ENCODE measurements around the gene TNNC2. TPM values are rescaled to one million over a fixed set of nuclear protein-coding genes. Genes with fewer than 3 reads are reported as not detected.
"Not testable (repeated sequence)": the region's sequence is repeated elsewhere in the genome, so short reads cannot be mapped to it uniquely, and the experiment has no call there.

The TNNC2 gene
- polyA plus RNA-seq, 3 donors = 0.71 to 1.2 (median 1.0) TPM

DNA sequence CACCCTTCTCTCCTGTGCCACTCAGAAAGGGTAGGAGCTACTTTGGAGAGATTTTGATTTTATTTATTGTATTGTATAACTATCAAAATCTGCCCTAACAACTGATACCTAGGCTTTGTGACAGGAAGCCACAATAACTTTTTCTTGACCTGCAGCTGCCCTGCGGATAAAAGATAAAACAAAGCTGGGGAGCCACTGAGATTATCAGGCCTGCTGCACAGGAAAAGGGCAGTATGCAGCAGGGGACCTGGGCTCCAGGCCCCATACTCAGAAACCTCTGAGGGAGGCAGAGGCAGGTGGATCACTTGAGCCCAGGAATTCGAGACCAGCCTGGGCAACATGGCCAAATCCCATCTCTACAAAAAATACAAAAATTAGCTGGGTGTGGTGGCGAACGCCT is 5.5 kb upstream of the TNNC2 start:
- Mint-ChIP-seq H3K36me3 (peaks cover 9 to 20% of the 10 kb centered on the region in 2 donors), H3K27me3 (ENCODE audit: low read depth in 3 of 3) (no peaks in the 10 kb centered on the region), H3K4me3 (peak overlapping the region; percentile 80 to 87), H3K9me3 (peaks cover 0 to 1% (median 0%) of the 10 kb centered on the region in 7 donors), H3K4me1 (peaks cover 56% of the 10 kb centered on the region), H3K27ac (peak overlapping the region; percentile 88 to 97 (median 95))
- WGBS (ENCODE audit: insufficient coverage) = 88% methylated on average over 1 of the region's 4 CpGs
- Histone ChIP-seq H3K27ac (ENCODE audit: low read depth in 1 of 2, low read length in 2 of 2) (peak overlapping the region; percentile 82 to 95), H3K27me3 (ENCODE audit: control insufficient read depth in 2 of 2, insufficient read depth in 2 of 2, low read length in 2 of 2) (no peaks in the 10 kb centered on the region), H2AFZ (ENCODE audit: insufficient read depth, low read depth, low read length, poor library complexity, severe bottlenecking) (no peak overlapping the region), H3K9me3 (replicated peaks in 1 of 2; ENCODE audit: control insufficient read depth in 1 of 2, insufficient read depth in 1 of 2, low read length in 2 of 2) (no peaks in the 10 kb centered on the region), H3K79me2 (ENCODE audit: insufficient read depth, low read length) (peaks cover 14% of the 10 kb centered on the region), H3K4me2 (replicated peaks; ENCODE audit: extremely low read depth, low read length, poor library complexity, severe bottlenecking) (peak overlapping the region; percentile 92), H4K20me1 (ENCODE audit: insufficient read depth, low read length) (peaks cover 3% of the 10 kb centered on the region), H3K9ac (ENCODE audit: insufficient read depth, low read length, poor library complexity, severe bottlenecking) (no peak overlapping the region), H3K4me1 (ENCODE audit: control insufficient read depth in 1 of 2, insufficient read depth in 2 of 2, low read length in 2 of 2) (peaks cover 49 to 58% of the 10 kb centered on the region in 2 donors), H3K36me3 (replicated peaks in 1 of 2; ENCODE audit: control insufficient read depth in 1 of 2, insufficient read depth in 2 of 2, low read length in 2 of 2) (peaks cover 0 to 12% of the 10 kb centered on the region in 2 donors), H3K4me3 (replicated peaks in 1 of 3; ENCODE audit: low read depth in 2 of 3, low read length in 3 of 3) (peak overlapping the region in 1 of 3 experiments; percentile 84)
- intact Hi-C loops (cut with micrococcal nuclease) = no loop called here
- DNase-seq = no peak
- TF ChIP-seq, protein P1, sequence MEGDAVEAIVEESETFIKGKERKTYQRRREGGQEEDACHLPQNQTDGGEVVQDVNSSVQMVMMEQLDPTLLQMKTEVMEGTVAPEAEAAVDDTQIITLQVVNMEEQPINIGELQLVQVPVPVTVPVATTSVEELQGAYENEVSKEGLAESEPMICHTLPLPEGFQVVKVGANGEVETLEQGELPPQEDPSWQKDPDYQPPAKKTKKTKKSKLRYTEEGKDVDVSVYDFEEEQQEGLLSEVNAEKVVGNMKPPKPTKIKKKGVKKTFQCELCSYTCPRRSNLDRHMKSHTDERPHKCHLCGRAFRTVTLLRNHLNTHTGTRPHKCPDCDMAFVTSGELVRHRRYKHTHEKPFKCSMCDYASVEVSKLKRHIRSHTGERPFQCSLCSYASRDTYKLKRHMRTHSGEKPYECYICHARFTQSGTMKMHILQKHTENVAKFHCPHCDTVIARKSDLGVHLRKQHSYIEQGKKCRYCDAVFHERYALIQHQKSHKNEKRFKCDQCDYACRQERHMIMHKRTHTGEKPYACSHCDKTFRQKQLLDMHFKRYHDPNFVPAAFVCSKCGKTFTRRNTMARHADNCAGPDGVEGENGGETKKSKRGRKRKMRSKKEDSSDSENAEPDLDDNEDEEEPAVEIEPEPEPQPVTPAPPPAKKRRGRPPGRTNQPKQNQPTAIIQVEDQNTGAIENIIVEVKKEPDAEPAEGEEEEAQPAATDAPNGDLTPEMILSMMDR (IDR thresholded peaks at IDR 0.05) = no peak

DNA sequence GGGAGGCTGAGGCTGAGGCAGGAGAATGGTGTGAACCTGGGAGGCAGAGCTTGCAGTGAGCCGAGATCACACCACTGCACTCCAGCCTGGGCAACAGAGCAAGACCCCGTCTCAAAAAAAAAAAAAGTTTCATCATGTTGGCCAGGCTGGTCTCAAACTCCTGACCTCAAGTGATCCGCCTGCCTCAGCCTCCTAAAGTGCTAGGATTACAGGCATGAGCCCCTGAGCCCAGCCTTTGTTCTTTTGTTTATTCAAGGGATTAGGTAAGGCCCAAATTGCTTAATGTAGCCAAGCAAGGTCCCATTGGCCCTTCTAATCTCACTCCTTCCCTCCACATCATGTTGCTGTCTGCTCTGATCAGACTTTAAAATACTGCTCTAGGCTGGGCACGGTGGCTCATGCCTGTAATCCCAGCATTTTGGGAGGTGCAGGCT is 2.6 kb upstream of the TNNC2 start:
- H3K27me3 ChIP-seq (ENCODE audit: control insufficient read depth in 2 of 2, insufficient read depth in 2 of 2, low read length in 2 of 2); H3K4me3 Mint-ChIP-seq; H3K4me2 ChIP-seq (replicated peaks; ENCODE audit: extremely low read depth, low read length, poor library complexity, severe bottlenecking); H3K9me3 Mint-ChIP-seq; H3K36me3 ChIP-seq (replicated peaks in 1 of 2; ENCODE audit: control insufficient read depth in 1 of 2, insufficient read depth in 2 of 2, low read length in 2 of 2); H3K9me3 ChIP-seq (replicated peaks in 1 of 2; ENCODE audit: control insufficient read depth in 1 of 2, insufficient read depth in 1 of 2, low read length in 2 of 2); H2AFZ ChIP-seq (ENCODE audit: insufficient read depth, low read depth, low read length, poor library complexity, severe bottlenecking); H3K9ac ChIP-seq (ENCODE audit: insufficient read depth, low read length, poor library complexity, severe bottlenecking); intact Hi-C loops (cut with micrococcal nuclease); H4K20me1 ChIP-seq (ENCODE audit: insufficient read depth, low read length); H3K4me3 ChIP-seq (replicated peaks in 1 of 3; ENCODE audit: low read depth in 2 of 3, low read length in 3 of 3); H3K36me3 Mint-ChIP-seq; H3K27ac ChIP-seq (ENCODE audit: low read depth in 1 of 2, low read length in 2 of 2); H3K27ac Mint-ChIP-seq; H3K79me2 ChIP-seq (ENCODE audit: insufficient read depth, low read length); DNase-seq: not testable (repeated sequence)
- peaks cover 8 to 10% (median 9%) of the 10 kb centered on the region in 3 donors for H3K27me3 Mint-ChIP-seq (ENCODE audit: low read depth in 3 of 3)
- H3K4me1 ChIP-seq (ENCODE audit: control insufficient read depth in 1 of 2, insufficient read depth in 2 of 2, low read length in 2 of 2) = peaks cover 31 to 39% of the 10 kb centered on the region in 2 donors
- H3K4me1 Mint-ChIP-seq = peaks cover 39% of the 10 kb centered on the region
- 93% methylated on average over 2 of the region's 4 CpGs for WGBS (ENCODE audit: insufficient coverage)
